Activated T-cell treated with anti-CD3 and anti-CD28 coated beads, Interleukin-2, amount 50 U/mL, for 48 hours (primary cell): ENCODE measurements around the gene IFNAR2.
A peak's percentile ranks its signal among the peaks of the same experiment; 100 is the strongest.
"Not testable (repeated sequence)": the region's sequence is repeated elsewhere in the genome, so short reads cannot be mapped to it uniquely, and the experiment has no call there.

ENCODE experiments used
- DNase-seq, 2 experiments: peaks; one replicate each; pipeline ENCODE4 v3.0.0-alpha.2; 2020

Gene IFNAR2

DNA sequence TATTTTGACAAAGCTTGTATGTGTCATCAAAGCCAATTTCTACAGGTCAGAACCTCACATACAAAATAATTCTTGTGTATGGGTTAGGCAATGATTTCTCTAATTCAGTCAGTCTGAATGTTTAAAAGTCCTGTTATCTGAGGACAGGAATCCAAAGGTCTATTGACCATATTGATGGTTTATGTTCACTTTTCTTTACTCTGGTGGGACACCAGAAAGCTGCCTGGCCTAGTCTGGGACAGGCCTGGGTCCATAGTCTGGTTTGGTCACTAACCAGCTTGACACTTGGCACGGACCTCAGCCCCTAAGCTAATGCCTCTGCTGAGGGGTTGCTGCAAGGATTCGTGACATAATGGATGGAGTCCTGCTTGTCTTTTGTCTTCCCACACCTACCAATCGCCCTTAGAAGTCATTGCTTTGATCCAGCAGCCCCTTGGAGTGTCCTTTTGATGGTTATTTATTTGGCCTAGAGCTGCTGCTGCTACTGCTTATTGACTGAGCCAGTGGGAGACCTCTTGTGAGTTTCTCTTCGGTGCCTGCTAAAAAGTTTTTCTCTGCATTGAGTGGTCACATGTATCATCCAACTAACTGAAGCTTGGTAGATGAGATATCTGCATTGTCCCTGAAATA lies 15.7 kb downstream of the IFNAR2 start:
- no peak for DNase-seq

DNA sequence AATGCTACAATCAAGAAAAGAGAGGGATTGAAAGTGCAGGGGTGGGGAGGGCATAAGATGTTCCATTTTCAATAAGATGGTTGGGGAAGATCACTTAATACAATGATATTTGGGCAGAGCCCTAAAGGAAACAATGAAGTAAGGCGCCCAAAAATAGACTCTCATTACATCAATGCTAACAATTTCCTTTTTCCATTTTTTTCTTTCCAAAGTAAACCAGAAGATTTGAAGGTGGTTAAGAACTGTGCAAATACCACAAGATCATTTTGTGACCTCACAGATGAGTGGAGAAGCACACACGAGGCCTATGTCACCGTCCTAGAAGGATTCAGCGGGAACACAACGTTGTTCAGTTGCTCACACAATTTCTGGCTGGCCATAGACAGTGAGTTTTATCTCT lies 16.8 kb downstream of the IFNAR2 start:
- no peak for DNase-seq

DNA sequence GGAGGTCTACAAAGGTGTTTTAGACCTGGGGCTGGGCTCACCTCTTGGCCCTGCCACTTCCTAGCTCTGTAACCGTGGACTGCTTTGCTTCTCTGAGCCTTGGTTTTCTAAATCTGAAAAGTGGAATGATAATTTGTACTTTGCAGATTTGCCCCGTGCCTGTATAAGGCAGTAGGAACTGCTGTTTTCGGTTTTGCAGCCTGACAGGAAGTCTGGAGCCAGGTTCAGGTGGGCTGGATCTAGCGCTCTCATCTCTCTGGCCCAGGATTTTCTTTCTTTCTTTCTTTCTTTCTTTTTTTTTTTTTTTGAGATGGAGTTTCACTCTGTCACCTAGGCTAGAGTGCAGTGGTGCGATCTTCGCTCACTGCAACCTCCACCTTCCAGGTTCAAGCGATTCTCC lies 17.2 kb downstream of the IFNAR2 start:
- no peak for DNase-seq

DNA sequence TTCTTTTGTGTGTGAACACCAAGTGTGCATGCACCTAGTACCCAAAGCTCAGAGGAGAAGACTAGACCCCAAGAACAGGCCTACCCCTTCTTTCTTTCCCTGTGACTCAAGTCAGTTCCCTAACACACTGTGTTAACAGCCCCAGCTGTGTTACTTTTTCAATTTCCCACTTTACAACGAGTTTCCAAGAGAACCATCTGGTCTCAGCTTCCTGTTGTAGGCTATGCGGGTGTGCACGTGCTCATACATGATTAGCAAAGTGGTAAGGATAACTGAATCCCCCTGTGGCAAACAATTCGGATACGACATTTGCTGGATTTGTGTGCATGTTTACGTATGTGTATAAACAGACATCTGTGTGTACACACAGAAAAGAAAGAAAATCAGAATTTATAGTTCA lies 17.9 kb downstream of the IFNAR2 start:
- no peak for DNase-seq

DNA sequence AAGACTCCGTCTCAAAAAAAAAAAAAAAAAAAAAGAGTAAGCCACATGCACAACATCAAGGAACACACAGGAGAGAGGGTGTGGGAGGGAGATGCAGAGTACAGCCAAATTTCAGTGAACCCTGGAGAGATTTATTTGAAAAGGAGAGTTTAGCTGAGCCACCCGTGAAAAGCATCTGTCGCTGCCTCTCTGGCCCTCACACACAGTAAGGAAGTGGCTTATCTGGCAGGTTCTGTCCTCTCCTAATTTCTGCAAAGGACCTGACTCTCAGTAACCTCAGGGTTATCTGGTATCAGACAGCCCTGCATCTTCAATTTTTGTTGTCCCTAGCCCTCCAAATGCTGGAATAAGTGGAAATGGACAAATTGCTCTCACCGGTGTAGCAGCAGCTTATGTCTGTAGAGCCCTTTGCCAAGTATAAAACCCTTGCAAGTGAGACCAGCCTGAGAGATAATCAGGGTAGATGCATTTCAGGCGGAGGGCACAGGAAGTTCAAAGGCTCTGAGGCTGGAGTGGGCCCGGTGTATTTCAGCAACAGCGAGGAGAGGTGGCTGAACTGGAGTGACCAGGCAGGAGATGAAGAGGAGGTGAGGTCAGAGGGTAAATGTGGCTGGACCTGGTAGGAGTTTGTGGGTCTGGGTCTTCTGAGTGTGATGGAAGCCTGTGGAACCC lies 19.7 kb downstream of the IFNAR2 start:
- no peak for DNase-seq

DNA sequence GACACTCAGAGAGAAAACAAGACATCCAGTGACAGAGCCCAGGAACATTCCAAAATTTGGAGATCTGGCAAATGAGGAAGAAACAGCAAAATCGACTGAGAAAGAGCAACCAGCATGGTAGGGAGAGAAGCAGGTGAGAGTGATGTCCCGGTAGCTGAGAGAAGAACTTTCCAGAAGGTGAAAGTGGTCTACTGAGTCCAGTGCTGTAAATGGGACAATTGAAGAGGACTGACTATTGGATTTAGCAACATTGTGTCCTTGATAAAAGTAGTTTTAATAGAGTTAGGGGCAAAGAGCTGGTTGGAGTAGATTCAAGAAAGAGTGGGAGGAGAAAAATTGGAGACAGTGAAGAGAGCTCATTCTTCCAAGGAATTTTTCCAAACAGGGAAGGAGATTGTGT lies 21.4 kb downstream of the IFNAR2 start:
- DNase-seq: no peak

DNA sequence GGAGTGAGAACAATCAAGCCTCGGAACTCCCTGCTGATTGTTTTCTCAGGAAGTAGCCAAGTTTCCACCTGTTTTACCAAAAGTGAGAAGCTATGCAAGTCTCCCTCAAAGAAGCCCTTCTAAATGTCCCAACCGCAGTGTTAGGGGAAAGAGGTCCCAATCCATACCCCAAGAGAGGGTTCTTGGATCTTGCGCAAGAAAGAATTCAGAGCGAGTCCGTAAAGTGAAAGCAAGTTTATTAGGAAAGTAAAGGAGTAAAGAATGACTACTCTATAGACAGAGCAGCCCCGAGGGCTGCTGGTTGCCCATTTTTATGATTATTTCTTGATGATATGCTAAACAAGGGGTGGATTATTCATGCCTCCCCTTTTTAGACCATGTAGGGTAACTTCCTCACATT lies 23.6 kb downstream of the IFNAR2 start:
- DNase-seq: not testable (repeated sequence)

DNA sequence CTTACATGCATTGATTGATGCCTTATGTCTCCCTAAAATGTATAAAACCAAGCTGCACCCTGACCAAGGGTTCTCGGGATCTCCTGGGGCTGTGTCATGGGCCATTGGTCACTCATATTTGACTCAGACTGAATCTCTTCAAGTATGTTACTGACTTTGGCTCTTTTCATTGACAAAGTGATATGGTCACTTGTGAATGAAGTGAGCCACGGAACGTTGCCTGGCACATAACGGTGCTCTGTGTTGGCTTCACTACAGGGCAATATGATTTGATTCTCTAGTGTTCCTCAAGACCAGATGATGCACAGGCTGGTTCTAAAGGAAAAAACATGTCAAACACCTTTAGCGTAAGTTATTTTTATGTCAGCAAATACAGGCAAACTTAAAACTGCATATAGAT lies 25.0 kb downstream of the IFNAR2 start:
- no peak for DNase-seq

DNA sequence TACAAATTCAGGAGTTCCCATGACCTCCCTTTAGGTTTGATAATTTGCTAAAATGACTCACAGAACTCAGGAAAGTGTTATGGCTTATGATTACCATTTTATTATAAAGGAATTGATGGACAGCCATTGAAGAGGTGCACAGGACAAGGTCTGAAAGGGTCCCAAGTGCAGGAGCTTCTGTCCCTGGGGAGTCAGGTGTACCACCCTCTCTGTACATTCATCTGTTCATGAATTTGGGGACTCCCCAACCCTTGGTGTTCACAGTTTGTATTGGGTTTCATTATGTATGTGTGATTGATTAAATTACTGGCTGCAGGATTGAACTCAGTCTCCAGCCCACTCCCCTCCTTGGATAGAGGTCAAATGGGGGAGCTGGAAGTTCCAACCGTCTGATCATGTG lies 25.7 kb downstream of the IFNAR2 start:
- DNase-seq: no peak

DNA sequence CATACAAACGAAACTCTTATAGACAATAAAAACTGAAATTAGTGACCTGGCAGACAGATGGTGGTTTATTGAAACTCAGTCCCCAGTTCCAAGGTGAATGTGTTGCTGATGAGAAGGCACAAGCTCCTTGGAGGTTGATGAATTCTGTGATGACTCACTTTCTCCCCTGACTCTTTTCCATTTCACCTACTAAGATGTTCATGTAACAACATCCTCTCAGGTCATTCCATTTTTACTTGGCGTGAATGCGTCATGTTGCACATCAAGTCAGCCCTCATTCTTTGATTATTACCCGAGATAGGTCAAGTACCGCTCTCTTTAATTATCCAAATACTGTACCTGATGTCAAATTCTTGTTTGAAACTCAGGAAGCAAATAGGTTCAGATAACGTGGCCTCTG lies 26.3 kb downstream of the IFNAR2 start:
- DNase-seq: no peak

DNA sequence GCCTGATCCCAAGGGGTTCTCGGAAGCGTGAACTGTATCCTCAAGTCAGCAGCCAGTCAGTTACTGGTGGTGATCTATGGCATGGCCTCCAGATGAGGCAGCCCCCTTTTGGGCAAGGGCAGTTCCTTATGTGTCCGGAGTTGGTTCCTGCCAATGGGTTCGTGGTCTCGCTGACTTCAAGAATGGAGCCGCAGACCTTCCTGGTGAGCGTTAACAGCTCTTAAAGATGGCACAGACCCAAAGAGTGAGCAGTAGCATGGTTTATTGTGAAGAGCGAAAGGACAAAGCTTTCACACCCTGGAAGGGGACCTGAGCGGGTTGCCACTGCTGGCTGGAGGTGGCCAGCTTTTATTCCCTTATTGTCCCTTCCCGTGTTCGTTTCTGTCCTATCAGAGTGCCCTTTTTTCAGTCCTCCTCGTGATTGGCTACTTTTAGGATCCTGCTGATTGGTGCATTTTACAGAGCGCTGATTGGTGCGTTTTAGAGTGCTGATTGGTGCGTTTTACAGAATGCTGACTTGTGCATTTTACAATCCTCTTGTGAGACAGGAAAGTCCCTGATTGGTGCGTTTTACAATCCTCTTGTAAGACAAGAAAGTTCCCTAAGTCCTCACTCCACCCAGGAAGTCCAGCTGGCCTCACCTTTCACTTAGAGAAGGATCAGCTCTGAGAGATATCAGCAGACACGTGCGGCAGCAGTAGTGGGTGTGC lies 27.5 kb downstream of the IFNAR2 start:
- DNase-seq: no peak

DNA sequence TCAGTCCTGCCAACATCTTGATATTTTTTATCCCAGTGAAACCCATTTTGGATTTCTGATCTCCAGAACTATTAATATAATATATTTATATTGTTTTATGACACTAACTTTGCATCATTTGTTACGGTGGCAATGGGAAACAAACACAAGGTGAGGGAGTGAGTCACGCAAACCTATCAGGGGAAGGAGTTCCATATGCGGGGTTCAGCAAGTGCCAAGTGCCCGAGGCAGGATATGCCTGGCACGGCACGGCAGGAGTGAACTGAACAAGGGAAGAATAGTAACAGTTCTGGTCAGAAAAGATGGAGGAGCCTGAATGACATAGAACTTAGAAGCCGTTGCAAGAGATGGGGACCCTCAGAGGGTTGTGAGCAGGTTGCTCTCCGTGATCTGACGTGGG lies 28.7 kb downstream of the IFNAR2 start:
- no peak for DNase-seq

DNA sequence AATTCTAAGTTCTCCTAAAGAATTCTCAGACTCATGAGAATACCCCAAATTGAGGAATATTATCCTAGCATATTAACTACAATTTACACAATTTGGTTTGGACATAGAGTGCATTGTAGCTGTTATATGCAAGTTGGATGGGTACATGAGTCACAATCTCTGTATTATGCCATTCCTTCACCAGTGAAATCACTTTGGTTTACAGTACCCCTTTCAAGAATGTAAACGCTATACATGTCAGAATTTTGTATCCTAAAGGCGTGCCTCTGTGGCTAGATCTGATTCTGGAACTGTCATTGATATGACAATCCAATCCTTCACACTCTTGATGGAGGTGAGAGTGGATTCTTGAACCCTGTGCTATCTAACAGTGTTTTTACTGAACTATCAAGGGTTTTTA lies 29.7 kb downstream of the IFNAR2 start:
- DNase-seq: no peak

DNA sequence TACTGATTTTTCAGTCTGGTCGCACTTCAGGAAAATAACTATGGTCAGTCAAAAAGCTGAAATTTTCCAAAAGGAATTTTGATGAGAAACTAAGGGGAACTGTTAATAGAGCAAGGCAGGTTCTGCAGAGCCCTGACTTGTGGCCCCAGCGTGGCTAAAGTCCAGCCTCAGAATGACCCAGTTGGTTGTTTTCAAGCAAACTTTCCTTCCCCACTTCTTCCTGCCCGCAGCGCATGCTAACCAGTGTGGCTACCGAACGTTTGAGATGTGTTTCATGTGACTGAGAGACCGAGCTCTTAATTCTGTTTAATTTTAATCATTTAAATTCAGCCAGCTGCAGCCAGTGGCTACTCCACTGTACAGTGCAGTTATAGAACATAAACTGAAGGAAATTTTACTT lies 30.3 kb downstream of the IFNAR2 start:
- no peak for DNase-seq

DNA sequence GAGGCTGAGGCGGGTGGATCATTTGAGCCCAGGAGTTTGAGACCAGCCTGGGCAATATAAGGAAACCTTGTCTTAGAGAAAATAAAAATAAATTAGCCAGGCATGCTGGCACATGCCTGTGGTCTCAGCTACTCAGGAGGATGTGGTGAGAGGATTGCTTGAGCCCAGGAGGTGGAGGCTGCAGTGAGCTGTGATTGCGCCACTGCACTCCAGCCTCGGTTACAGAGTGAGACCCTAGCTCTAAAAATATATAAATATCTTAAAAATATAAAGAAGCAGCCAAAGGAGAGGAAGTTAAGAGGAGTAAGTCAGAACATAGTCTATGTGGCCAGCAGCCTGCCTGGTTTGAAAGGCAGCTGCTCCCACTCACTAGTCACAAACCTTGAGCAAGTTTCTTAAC lies 31.9 kb downstream of the IFNAR2 start:
- DNase-seq: no peak

DNA sequence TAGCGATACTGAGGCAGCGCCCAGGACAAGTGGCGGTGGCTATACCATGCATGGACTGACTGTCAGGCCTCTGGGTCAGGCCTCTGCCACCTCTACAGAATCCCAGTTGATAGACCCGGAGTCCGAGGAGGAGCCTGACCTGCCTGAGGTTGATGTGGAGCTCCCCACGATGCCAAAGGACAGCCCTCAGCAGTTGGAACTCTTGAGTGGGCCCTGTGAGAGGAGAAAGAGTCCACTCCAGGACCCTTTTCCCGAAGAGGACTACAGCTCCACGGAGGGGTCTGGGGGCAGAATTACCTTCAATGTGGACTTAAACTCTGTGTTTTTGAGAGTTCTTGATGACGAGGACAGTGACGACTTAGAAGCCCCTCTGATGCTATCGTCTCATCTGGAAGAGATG lies 33.2 kb downstream of the IFNAR2 start:
- DNase-seq: no peak

DNA sequence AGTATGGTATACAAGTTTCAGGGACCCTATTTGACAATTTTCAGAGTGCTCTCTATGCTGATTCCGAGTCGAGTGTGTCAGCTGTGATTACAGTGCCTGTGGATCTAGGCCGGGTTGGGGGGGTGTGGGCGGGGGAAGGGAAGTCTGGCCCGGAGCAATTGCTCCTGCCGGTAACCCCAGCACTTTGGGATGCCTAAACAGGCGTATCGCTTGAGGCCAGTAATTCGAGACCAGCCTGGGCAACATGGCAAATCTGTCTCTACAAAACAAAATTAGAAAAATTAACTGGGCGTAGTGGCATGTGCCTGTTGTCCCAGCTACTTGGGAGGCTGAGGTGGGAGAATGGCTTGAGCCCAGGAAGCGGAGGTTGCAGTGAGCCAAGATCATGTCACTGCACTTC lies 34.8 kb downstream of the IFNAR2 start:
- no peak for DNase-seq

DNA sequence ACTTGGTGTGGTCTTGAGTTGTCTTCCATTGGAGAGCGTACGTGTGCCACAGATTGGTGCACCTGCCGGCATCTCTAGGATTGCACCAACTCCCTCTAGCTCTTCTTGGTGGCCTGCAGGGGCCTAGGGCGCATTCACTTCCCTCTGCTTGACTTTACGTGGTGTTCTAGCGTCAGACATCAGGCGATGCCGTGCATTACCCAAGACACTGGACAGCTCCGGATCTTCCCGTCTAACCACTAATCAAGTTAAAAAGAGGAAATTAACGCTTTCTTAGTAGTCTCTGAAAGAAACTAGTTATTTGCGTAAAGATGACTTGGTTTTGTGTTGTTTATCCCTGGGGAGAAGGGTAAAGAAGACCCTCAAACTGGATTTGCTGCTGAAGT lies 35.9 kb downstream of the IFNAR2 start:
- DNase-seq: no peak

DNA sequence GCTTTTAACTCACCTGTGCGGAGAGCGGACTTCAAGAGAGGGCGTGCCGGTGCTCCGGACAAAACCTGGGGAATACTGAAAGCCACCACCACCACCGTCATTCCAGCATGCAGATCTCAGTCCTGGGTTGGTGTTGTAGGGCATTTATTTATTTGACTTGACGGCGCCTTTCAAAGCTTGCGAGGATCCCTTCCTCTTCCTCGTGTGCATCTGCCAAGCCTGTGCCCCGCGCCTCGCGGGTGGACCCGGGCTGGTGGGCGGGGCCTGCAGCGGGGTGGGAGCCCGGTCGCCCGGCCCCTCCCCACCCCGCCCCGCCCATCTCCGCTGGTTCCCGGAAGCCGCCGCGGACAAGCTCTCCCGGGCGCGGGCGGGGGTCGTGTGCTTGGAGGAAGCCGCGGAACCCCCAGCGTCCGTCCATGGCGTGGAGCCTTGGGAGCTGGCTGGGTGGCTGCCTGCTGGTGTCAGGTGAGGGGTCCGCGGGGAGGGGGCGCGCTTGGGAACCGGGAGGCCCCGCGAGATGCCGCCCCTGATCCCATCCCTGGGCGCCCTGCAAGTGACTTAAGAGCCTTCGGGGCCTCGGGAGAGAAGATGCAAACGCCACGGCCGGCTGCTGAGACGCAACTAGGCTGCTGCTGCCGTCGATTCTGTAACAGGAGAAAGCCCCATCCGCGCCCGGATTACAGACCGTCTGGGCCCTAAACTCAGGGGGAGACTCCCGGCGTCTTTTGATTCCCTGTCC lies 36.5 kb downstream of the IFNAR2 start, which contains the start of gene IL10RB:
IL10RB (plus strand) TSS at position 318 of the 739 bp plus-strand sequence; CDS start at position 417, 99 bp downstream.
- DNase-seq: peak; percentile 80 to 85

DNA sequence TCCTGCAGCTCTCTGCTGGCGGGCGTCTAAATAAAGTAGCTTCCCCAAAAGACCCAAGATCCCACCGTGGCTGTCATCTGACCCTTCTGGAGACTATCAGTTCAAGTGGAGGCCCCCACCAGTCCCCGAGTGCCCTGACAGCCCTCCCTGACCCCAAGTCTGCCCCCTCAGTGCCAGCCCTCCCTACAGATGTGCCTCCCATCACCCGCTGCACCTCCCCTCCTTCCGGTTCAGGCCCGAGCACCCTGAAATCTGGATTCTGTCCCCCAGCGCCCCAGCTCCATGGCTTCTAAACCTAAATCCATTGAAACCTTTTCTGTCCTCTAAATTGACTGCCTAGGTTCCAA lies 37.0 kb downstream of the IFNAR2 start:
- no peak for DNase-seq

DNA sequence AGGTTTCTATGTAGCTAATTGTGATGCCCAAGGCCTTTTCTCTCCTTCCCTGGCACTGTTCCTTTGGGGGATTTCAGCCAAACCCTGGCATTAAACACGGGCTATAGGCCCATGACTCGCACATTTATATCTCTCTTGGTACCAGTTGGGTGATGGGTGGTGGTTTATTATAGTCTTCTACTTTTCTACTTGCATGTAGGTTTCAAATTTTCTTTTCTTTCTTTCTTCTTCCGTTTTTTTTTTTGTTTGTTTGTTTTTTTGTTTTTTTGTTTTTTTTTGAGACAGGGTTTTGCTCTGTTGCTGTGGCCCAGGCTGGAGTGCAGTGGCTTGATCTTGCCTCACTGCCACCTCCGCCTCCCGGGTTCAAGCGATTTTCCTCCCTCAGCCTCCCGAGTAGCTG lies 37.5 kb downstream of the IFNAR2 start:
- DNase-seq: no peak

DNA sequence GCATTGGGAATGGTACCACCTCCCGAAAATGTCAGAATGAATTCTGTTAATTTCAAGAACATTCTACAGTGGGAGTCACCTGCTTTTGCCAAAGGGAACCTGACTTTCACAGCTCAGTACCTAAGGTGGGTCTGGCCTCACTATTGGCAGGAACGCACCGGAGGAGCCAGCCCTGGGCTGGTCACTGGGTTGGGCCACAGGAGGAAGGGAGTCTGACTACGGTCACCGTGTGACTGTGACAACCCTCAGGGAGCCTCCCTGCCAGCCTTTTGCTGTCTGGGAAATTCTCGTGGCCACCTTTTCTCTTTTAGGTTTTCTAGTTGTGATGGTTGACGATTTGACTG lies 38.6 kb downstream of the IFNAR2 start:
- peak in 1 of 2 experiments; percentile 39 for DNase-seq

DNA sequence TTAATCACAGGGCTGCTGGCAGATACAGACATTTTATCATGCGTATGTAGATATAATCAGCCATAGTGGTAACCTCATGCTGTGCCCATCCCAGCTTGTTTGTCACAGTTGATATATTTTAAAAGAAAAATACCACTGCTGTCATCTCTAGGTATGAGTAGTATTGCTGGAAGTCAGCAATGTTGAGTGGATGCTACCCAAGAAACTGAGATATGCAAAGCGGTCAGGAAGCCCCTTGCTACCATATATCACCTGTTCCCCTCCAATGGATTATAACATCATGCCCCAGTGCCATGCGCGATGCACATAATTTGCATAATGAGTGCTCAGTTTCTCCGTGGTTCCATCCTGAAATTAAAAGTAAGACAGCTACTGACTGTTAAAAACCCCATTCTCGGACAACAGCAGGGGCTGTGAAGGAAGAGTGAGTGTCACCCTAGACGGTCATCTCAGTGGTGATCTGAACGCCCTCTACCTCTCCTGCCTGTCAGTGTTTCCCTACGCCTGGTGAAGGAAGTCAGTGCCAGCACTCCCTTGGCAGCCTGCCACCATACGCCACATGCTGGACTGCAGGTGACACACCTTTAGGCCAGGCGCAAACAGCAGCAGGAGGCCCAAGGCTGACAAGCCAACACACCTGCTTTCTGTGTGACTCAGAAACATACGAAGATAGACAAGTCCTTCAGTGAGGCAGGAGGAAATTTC lies 39.2 kb downstream of the IFNAR2 start:
- DNase-seq: peak; percentile 54 to 61
